IMR-90 (cell line): ENCODE results near the gene FBXL20. TPM values are rescaled to one million over a fixed set of nuclear protein-coding genes. Genes with fewer than 3 reads are reported as not detected.

ENCODE experiments used
- ATAC-seq: fragments of 200-7000 bp; cut with Tn5 transposase; 2 replicates; pipeline ENCODE4 v1.9.1; 2020; ENCODE audit warnings: low read depth, mild to moderate bottlenecking, moderate library complexity
- BruUV-seq: library from RNA; stranded (reverse); fragments of 400-500 nt; replicated peaks from 2 replicates; lab custom pipeline; 2021; lab: Mats Ljungman, UMichigan
- CTCF ChIA-PET: fragments of 300-600 bp; formaldehyde crosslinking; extraction: SDS; loops from one replicate; lab custom pipeline; 2021; ENCODE audit warnings: antibody characterized with exemption; lab: Yijun Ruan, JAX
- POLR2A ChIA-PET: fragments of 300-600 bp; sonication (Branson Sonifier 250); formaldehyde crosslinking; loops from one replicate; lab custom pipeline; 2022; ENCODE audit warnings: antibody characterized with exemption; ENCODE audit not compliant: unreplicated experiment; lab: Charles Lee
- DNase-seq: peaks from one replicate; pipeline ENCODE4 v3.0.0; 2013
- H2AFZ ChIP-seq: replicated peaks from 2 replicates; pipeline ENCODE3; 2013; ENCODE audit warnings: low read length, mild to moderate bottlenecking; ENCODE audit not compliant: poor library complexity
- H2AK5ac ChIP-seq: 2 replicates; pipeline ENCODE4 v1.6.1; 2013; ENCODE audit warnings: low read depth, low read length, inconsistent platforms
- H2AK9ac ChIP-seq: replicated peaks from 2 replicates; pipeline ENCODE3; 2013; ENCODE audit warnings: mild to moderate bottlenecking, low read depth, low read length, moderate library complexity; ENCODE audit not compliant: poor library complexity
- H2BK120ac ChIP-seq: 2 replicates; pipeline ENCODE4 v1.6.1; 2013; ENCODE audit warnings: low read depth, low read length, inconsistent platforms
- H2BK15ac ChIP-seq: 3 replicates; pipeline ENCODE4 v1.6.1; 2013; ENCODE audit warnings: low read depth, low read length, inconsistent platforms
- H2BK20ac ChIP-seq: 2 replicates; pipeline ENCODE4 v1.6.1; 2013; ENCODE audit warnings: low read depth, mild to moderate bottlenecking, inconsistent platforms, low read length, moderate library complexity
- H2BK5ac ChIP-seq: 2 replicates; pipeline ENCODE4 v1.6.1; 2013; ENCODE audit warnings: mild to moderate bottlenecking, low read depth, low read length, inconsistent platforms; ENCODE audit not compliant: poor library complexity, severe bottlenecking
- H3K14ac ChIP-seq: replicated peaks from 2 replicates; pipeline ENCODE4 v1.6.1; 2013; ENCODE audit warnings: low read depth, low read length, inconsistent platforms
- H3K18ac ChIP-seq: 2 replicates; pipeline ENCODE4 v1.6.1; 2013; ENCODE audit warnings: low read depth, low read length, control low read depth
- H3K23ac ChIP-seq: 2 replicates; pipeline ENCODE4 v1.6.1; 2013; ENCODE audit warnings: low read depth, low read length, inconsistent platforms
- H3K27ac ChIP-seq: 2 replicates; pipeline ENCODE4 v1.5.1; 2013; ENCODE audit warnings: mild to moderate bottlenecking, control low read depth, low read length; ENCODE audit not compliant: insufficient read depth
- H3K27me3 ChIP-seq: 2 replicates; pipeline ENCODE4 v1.6.1; 2013; ENCODE audit warnings: low read length; ENCODE audit not compliant: control insufficient read depth, insufficient read depth
- H3K36me3 ChIP-seq: 2 replicates; pipeline ENCODE4 v1.6.1; 2013; ENCODE audit warnings: low read length, mixed read lengths; ENCODE audit not compliant: control insufficient read depth, insufficient read depth
- H3K4ac ChIP-seq: 2 replicates; pipeline ENCODE4 v1.6.1; 2013; ENCODE audit warnings: low read depth, low read length, inconsistent platforms
- H3K4me1 ChIP-seq: 2 replicates; pipeline ENCODE4 v1.6.1; 2013; ENCODE audit warnings: low read length, mixed read lengths; ENCODE audit not compliant: control insufficient read depth, insufficient read depth
- H3K4me2 ChIP-seq: 2 replicates; pipeline ENCODE4 v1.6.1; 2013; ENCODE audit warnings: low read depth, mild to moderate bottlenecking, control low read depth, low read length, moderate library complexity
- H3K4me3 ChIP-seq: 2 replicates; pipeline ENCODE4 v1.5.1; 2013; ENCODE audit warnings: low read depth, mild to moderate bottlenecking, control low read depth, low read length, moderate library complexity; ENCODE audit not compliant: insufficient read depth
- H3K56ac ChIP-seq: 2 replicates; pipeline ENCODE4 v1.6.1; 2013; ENCODE audit warnings: low read length, inconsistent platforms; ENCODE audit not compliant: insufficient read depth; ENCODE audit errors: extremely low read depth
- H3K79me1 ChIP-seq, 2 experiments: 2 replicates each; pipeline ENCODE4 v1.6.1; 2013; ENCODE audit warnings: low read length in 2 of 2, inconsistent platforms in 1 of 2, low read depth in 1 of 2
- H3K9ac ChIP-seq: 2 replicates; pipeline ENCODE4 v1.6.1; 2013; ENCODE audit warnings: low read depth, low read length, control low read depth
- H3K9me1 ChIP-seq: 2 replicates; pipeline ENCODE4 v1.6.1; 2013; ENCODE audit warnings: low read length, inconsistent platforms; ENCODE audit not compliant: insufficient read depth
- H3K9me3 ChIP-seq: 2 replicates; pipeline ENCODE4 v1.6.1; 2013; ENCODE audit warnings: low read length; ENCODE audit not compliant: control insufficient read depth, insufficient read depth
- H4K20me1 ChIP-seq: 2 replicates; pipeline ENCODE4 v1.6.1; 2013; ENCODE audit warnings: low read length, inconsistent platforms; ENCODE audit not compliant: insufficient read depth
- H4K5ac ChIP-seq: 2 replicates; pipeline ENCODE4 v1.6.1; 2013; ENCODE audit warnings: mild to moderate bottlenecking, low read depth, low read length, control low read depth
- H4K8ac ChIP-seq, 2 experiments: 2 replicates each; pipeline ENCODE4 v1.6.1; 2013; ENCODE audit warnings: low read depth in 2 of 2, low read length in 2 of 2, control low read depth in 1 of 2, inconsistent platforms in 1 of 2
- H4K91ac ChIP-seq: 2 replicates; pipeline ENCODE4 v1.6.1; 2013; ENCODE audit warnings: low read depth, low read length, inconsistent platforms; ENCODE audit not compliant: insufficient read depth
- BHLHE40 ChIP-seq: fragments of 150-350 bp; IDR thresholded peaks from 2 replicates; pipeline ENCODE4 v1.6.1; 2016; ENCODE audit warnings: mild to moderate bottlenecking, low read depth, low read length
- CHD1 ChIP-seq: IDR thresholded peaks from 2 replicates; pipeline ENCODE4 v1.6.1; 2012; ENCODE audit warnings: low read depth, low read length, improper control_type of control experiment
- FOS ChIP-seq: fragments of 150-350 bp; IDR thresholded peaks from 2 replicates; pipeline ENCODE4 v1.6.1; 2016; ENCODE audit warnings: low read depth, low read length
- MAFK ChIP-seq: IDR thresholded peaks from 2 replicates; pipeline ENCODE4 v1.6.1; 2012; ENCODE audit warnings: low read depth, low read length, improper control_type of control experiment
- MAZ ChIP-seq: IDR thresholded peaks from 2 replicates; pipeline ENCODE4 v1.6.1; 2012; ENCODE audit warnings: low read depth, mild to moderate bottlenecking, low read length, improper control_type of control experiment, moderate library complexity, borderline replicate concordance
- NFE2L2 ChIP-seq: fragments of 150-350 bp; IDR thresholded peaks from 2 replicates; pipeline ENCODE4 v1.6.1; 2016; ENCODE audit warnings: low read depth, mild to moderate bottlenecking, low read length
- POLR2A ChIP-seq: IDR thresholded peaks from 2 replicates; pipeline ENCODE4 v1.6.1; 2012; ENCODE audit warnings: mild to moderate bottlenecking, low read depth, low read length
- RAD21 ChIP-seq: IDR thresholded peaks from 2 replicates; pipeline ENCODE4 v1.6.1; 2012; ENCODE audit warnings: low read length, improper control_type of control experiment
- RCOR1 ChIP-seq: IDR thresholded peaks from 2 replicates; pipeline ENCODE4 v1.6.1; 2012; ENCODE audit warnings: mild to moderate bottlenecking, low read length, improper control_type of control experiment; ENCODE audit not compliant: insufficient replicate concordance
- RFX5 ChIP-seq: IDR thresholded peaks from 2 replicates; pipeline ENCODE4 v1.8.0; 2012; ENCODE audit warnings: low read depth, mild to moderate bottlenecking, low read length, moderate library complexity
- SMC3 ChIP-seq: fragments of 150-350 bp; IDR thresholded peaks from 2 replicates; pipeline ENCODE4 v1.6.1; 2016; ENCODE audit warnings: low read depth, mild to moderate bottlenecking, antibody characterized with exemption, low read length, moderate library complexity
- dilution Hi-C: fragments of 300-500 bp; cut with HindIII; formaldehyde crosslinking; loops from one replicate; pipeline ENCODE4 v1.14.3; 2018; ENCODE audit warnings: low sequenced_read_pairs; ENCODE audit not compliant: unreplicated experiment
- in situ Hi-C: fragments of 300-500 bp; cut with MboI; formaldehyde crosslinking; loops from 3 replicates; pipeline ENCODE4 v1.14.3; 2019; ENCODE audit warnings: low sequenced_read_pairs, inconsistent platforms, mixed read lengths
- intact Hi-C: fragments of 100-400 bp; cut with micrococcal nuclease; formaldehyde crosslinking; loops from 2 replicates; pipeline ENCODE4 v1.10.0; 2022
- polyA plus RNA-seq, 3 experiments: library from polyadenylated mRNA; depleted of rRNA; stranded (reverse); fragments of >200 nt; gene quantifications; 2 replicates each; pipeline ENCODE4 v1.2.3, GENCODE V29; 2012; ENCODE audit warnings: low replicate concordance in 1 of 3
- total RNA-seq: library from RNA; depleted of rRNA; stranded (reverse); fragments of >200 nt; gene quantifications from 2 replicates; pipeline ENCODE4 v1.2.3, GENCODE V29; 2012
- TF ChIP-seq, protein P1 (sequence below): fragments of 150-350 bp; IDR thresholded peaks from 2 replicates; pipeline ENCODE4 v1.6.1; 2017; ENCODE audit warnings: mild to moderate bottlenecking, antibody characterized with exemption, low read length, low read depth
- TF ChIP-seq, protein P2 (sequence below): conservative IDR thresholded peaks from 2 replicates; pipeline ENCODE4 v1.5.1; 2012; ENCODE audit warnings: mild to moderate bottlenecking, low read depth, low read length, improper control_type of control experiment

Gene FBXL20
- total and polyA plus RNA-seq, 2 of the 4 experiments (the other 2 are of a cell fraction), result 4.1 to 13.8 TPM

DNA sequence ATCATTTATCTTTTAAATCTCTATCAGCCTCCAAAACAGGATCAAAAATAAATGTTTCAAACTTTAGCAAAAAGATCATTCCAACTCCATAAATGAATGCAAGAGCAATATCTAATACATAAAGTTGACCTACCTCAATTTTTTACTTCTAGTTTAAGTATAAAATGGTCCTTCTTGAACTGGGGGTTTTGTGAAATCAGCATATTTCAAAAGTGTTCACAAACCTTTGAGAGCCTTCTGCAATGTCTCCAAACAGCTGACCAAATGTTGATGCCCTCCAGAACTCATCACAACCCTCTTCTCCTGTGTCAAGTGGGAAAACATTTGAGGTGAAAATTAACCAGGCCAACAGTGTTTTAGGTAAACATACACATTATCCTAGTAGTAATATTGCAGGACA is 41.9 kb upstream of the FBXL20 start:
- no peak overlapping the region for H2BK120ac ChIP-seq
- no peak overlapping the region for H2BK5ac ChIP-seq
- POLR2A ChIA-PET, result no interaction called here
- H3K27ac ChIP-seq, result no peak overlapping the region
- no peaks in the 10 kb centered on the region for H3K27me3 ChIP-seq
- H3K4me3 ChIP-seq, result no peak overlapping the region
- H2BK20ac ChIP-seq, result no peak overlapping the region
- no peak overlapping the region for H4K91ac ChIP-seq
- peaks cover 3 to 21% of the 10 kb centered on the region in 2 experiments; a peak in 2 of 4 replicates for H3K79me1 ChIP-seq
- DNase-seq, result no peak
- no peaks in the 10 kb centered on the region for H3K4me1 ChIP-seq
- H2BK15ac ChIP-seq, result no peak overlapping the region
- H3K9ac ChIP-seq, result no peak overlapping the region
- no peaks in the 10 kb centered on the region for H3K9me1 ChIP-seq
- no peaks in the 10 kb centered on the region; the same call in 1 of the 2 replicates for H4K20me1 ChIP-seq
- no peak overlapping the region for H3K56ac ChIP-seq
- H2AK5ac ChIP-seq, result no peak overlapping the region
- H3K4ac ChIP-seq, result no peak overlapping the region
- H3K36me3 ChIP-seq, result peaks cover 49% of the 10 kb centered on the region
- no TSS peak for BruUV-seq
- no peak overlapping the region for H3K14ac ChIP-seq
- no peak overlapping the region for H3K4me2 ChIP-seq
- intact Hi-C loops, result no loop called here
- in situ Hi-C loops, result no loop called here
- H2AK9ac ChIP-seq, result no peak overlapping the region
- H4K5ac ChIP-seq, result no peak overlapping the region
- ATAC-seq, result no peak
- H3K18ac ChIP-seq, result no peak overlapping the region
- H3K9me3 ChIP-seq, result no peaks in the 10 kb centered on the region
- no peak overlapping the region for H3K23ac ChIP-seq
- CTCF ChIA-PET, result no interaction called here
- TF ChIP-seq FOS (no peak), MAFK (no peak; the same call in 1 of the 2 replicates), RCOR1 (no peak), SMC3 (no peak), RAD21 (no peak), CHD1 (no peak), POLR2A (no peak), RFX5 (no peak), NFE2L2 (no peak), BHLHE40 (no peak), MAZ (no peak)
- TF ChIP-seq, protein P1, sequence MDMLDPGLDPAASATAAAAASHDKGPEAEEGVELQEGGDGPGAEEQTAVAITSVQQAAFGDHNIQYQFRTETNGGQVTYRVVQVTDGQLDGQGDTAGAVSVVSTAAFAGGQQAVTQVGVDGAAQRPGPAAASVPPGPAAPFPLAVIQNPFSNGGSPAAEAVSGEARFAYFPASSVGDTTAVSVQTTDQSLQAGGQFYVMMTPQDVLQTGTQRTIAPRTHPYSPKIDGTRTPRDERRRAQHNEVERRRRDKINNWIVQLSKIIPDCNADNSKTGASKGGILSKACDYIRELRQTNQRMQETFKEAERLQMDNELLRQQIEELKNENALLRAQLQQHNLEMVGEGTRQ, result no peak
- TF ChIP-seq, protein P2, sequence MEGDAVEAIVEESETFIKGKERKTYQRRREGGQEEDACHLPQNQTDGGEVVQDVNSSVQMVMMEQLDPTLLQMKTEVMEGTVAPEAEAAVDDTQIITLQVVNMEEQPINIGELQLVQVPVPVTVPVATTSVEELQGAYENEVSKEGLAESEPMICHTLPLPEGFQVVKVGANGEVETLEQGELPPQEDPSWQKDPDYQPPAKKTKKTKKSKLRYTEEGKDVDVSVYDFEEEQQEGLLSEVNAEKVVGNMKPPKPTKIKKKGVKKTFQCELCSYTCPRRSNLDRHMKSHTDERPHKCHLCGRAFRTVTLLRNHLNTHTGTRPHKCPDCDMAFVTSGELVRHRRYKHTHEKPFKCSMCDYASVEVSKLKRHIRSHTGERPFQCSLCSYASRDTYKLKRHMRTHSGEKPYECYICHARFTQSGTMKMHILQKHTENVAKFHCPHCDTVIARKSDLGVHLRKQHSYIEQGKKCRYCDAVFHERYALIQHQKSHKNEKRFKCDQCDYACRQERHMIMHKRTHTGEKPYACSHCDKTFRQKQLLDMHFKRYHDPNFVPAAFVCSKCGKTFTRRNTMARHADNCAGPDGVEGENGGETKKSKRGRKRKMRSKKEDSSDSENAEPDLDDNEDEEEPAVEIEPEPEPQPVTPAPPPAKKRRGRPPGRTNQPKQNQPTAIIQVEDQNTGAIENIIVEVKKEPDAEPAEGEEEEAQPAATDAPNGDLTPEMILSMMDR, result no peak
- no peak overlapping the region for H2AFZ ChIP-seq
- no peak overlapping the region for H4K8ac ChIP-seq
- dilution Hi-C loops, result no loop called here
